Astrocyte of the cerebellum (primary cell): ENCODE results near the gene ST6GAL1.
"Not testable (repeated sequence)": the region's sequence is repeated elsewhere in the genome, so short reads cannot be mapped to it uniquely, and the experiment has no call there.

Experiments
- DNase-seq: peaks from one replicate; pipeline ENCODE4 v3.0.0-alpha.2; 2011; ENCODE audit warnings: low read depth
- H3K4me3 ChIP-seq: 2 replicates; pipeline ENCODE4 v1.5.1; 2011; ENCODE audit warnings: mild to moderate bottlenecking, low read depth, low read length, moderate library complexity
- CTCF ChIP-seq: IDR thresholded peaks from 2 replicates; pipeline ENCODE4 v1.5.1; 2012; ENCODE audit warnings: low read length, low read depth, moderate library complexity, mild to moderate bottlenecking; ENCODE audit errors: missing control alignments
- in situ Hi-C: cut with HindIII; loops from 2 replicates; pipeline ENCODE4 v1.10.0; 2017; ENCODE audit warnings: low sequenced_read_pairs

The ST6GAL1 gene

GRCh38 chr3:187000711-187001151 lies 70.4 kb downstream of the ST6GAL1 start:
- in situ Hi-C loops: no loop called here
- TF ChIP-seq CTCF: no peak
- DNase-seq: no peak
- H3K4me3 ChIP-seq: no peak overlapping the region

- no peak overlapping the region for H3K4me3 ChIP-seq
- in situ Hi-C loops: no loop called here
- DNase-seq: no peak
Observed at GRCh38 chr3:187002915-187003314, 72.6 kb downstream of the ST6GAL1 start.

GRCh38 chr3:187005827-187006481 lies 75.6 kb downstream of the ST6GAL1 start:
- DNase-seq: no peak
- H3K4me3 ChIP-seq: no peak overlapping the region
- no peak for TF ChIP-seq CTCF
- in situ Hi-C loops: no loop called here

More at GRCh38 chr3:187002915-187003314, 72.6 kb downstream of the ST6GAL1 start:
- TF ChIP-seq CTCF: no peak

GRCh38 chr3:187006864-187007630 lies 76.7 kb downstream of the ST6GAL1 start:
- H3K4me3 ChIP-seq: no peak overlapping the region

GRCh38 chr3:187010382-187010781 lies 80.1 kb downstream of the ST6GAL1 start:
- H3K4me3 ChIP-seq, DNase-seq, in situ Hi-C loops: not testable (repeated sequence)

More at GRCh38 chr3:187006864-187007630, 76.7 kb downstream of the ST6GAL1 start:
- no peak for TF ChIP-seq CTCF
- no peak for DNase-seq
- in situ Hi-C loops: no loop called here

- no peak overlapping the region for H3K4me3 ChIP-seq
- no peak for DNase-seq
- no peak for TF ChIP-seq CTCF
- in situ Hi-C loops: no loop called here
Observed at GRCh38 chr3:187011915-187012314, 81.6 kb downstream of the ST6GAL1 start.

- H3K4me3 ChIP-seq: no peak overlapping the region
- DNase-seq: no peak
- no peak for TF ChIP-seq CTCF
- in situ Hi-C loops: no loop called here
Observed at GRCh38 chr3:187012609-187013051, 82.3 kb downstream of the ST6GAL1 start.
